BE2C (cell line): Measurements from ENCODE around the gene SASH3. TPM values are rescaled to one million over a fixed set of nuclear protein-coding genes. Genes with fewer than 3 reads are reported as not detected.

Experiments used
- DNase-seq: peaks from one replicate; pipeline ENCODE4 v3.0.0-alpha.2; 2020
- H3K27me3 ChIP-seq: fragments of 250-450 bp; sonication (Bioruptor Pico); 2 replicates; pipeline ENCODE4 v1.5.1; 2020; ENCODE audit warnings: mild to moderate bottlenecking
- H3K36me3 ChIP-seq: fragments of 250-450 bp; sonication (Bioruptor Pico); 2 replicates; pipeline ENCODE4 v1.5.1; 2020; ENCODE audit warnings: mild to moderate bottlenecking
- H3K4me1 ChIP-seq: fragments of 250-450 bp; sonication (Bioruptor Pico); 2 replicates; pipeline ENCODE4 v1.5.1; 2020
- H3K4me3 ChIP-seq: 2 replicates; pipeline ENCODE4 v1.5.1; 2011; ENCODE audit warnings: low read depth, low read length
- H3K9me3 ChIP-seq: fragments of 250-450 bp; sonication (Bioruptor Pico); 2 replicates; pipeline ENCODE4 v1.5.1; 2020
- CTCF ChIP-seq: IDR thresholded peaks from 2 replicates; pipeline ENCODE4 v1.5.1; 2012; ENCODE audit warnings: mild to moderate bottlenecking, low read depth, low read length
- polyA plus RNA-seq: library from polyadenylated mRNA; unstranded; fragments of >200 nt; gene quantifications from one replicate; pipeline ENCODE4 v1.2.1, GENCODE V29; 2012; ENCODE audit warnings: low read depth, missing spikeins; ENCODE audit not compliant: insufficient read length, insufficient read depth

SASH3 gene
- 5.4 TPM for polyA plus RNA-seq

GRCh38 chrX:129779747-129780146 lies at the start of gene SASH3:
Gene SASH3, plus strand, starts transcription at chrX:129779949. Its CDS starts 149 bp downstream, at chrX:129780098.
- no peaks in the 10 kb centered on the region for H3K9me3 ChIP-seq
- no peak within 1 kb of the TSS for H3K4me3 ChIP-seq
- no peaks in the 10 kb centered on the region for H3K36me3 ChIP-seq
- no peak for TF ChIP-seq CTCF
- H3K27me3 ChIP-seq = no peaks in the 10 kb centered on the region
- H3K4me1 ChIP-seq = no peaks in the 10 kb centered on the region
- DNase-seq = no peak

GRCh38 chrX:129731228-129731627 lies 48.5 kb upstream of the SASH3 start:
- no peak for DNase-seq
- no peaks in the 10 kb centered on the region for H3K27me3 ChIP-seq
- H3K36me3 ChIP-seq = no peaks in the 10 kb centered on the region

GRCh38 chrX:129732857-129733256 lies 46.9 kb upstream of the SASH3 start:
- Histone ChIP-seq H3K36me3 (no peaks in the 10 kb centered on the region), H3K9me3 (no peaks in the 10 kb centered on the region), H3K4me3 (no peak overlapping the region), H3K4me1 (no peaks in the 10 kb centered on the region; the same call in 1 of the 2 replicates), H3K27me3 (no peaks in the 10 kb centered on the region)
- TF ChIP-seq CTCF = no peak
- no peak for DNase-seq

More at GRCh38 chrX:129731228-129731627, 48.5 kb upstream of the SASH3 start:
- Histone ChIP-seq H3K9me3 (no peaks in the 10 kb centered on the region), H3K4me1 (no peaks in the 10 kb centered on the region), H3K4me3 (no peak overlapping the region)
- TF ChIP-seq CTCF = no peak

- Histone ChIP-seq H3K36me3 (no peaks in the 10 kb centered on the region), H3K4me1 (no peaks in the 10 kb centered on the region; the same call in 1 of the 2 replicates), H3K4me3 (no peak overlapping the region), H3K27me3 (no peaks in the 10 kb centered on the region), H3K9me3 (no peaks in the 10 kb centered on the region)
- no peak for TF ChIP-seq CTCF
- DNase-seq = no peak
Measured at GRCh38 chrX:129733335-129733734, 46.4 kb upstream of the SASH3 start.

- H3K4me3 ChIP-seq = no peak overlapping the region
- H3K36me3 ChIP-seq = no peaks in the 10 kb centered on the region
- TF ChIP-seq CTCF = no peak
- no peaks in the 10 kb centered on the region for H3K27me3 ChIP-seq
- H3K9me3 ChIP-seq = no peaks in the 10 kb centered on the region
- no peaks in the 10 kb centered on the region; the same call in 1 of the 2 replicates for H3K4me1 ChIP-seq
- DNase-seq = no peak
Measured at GRCh38 chrX:129736491-129736890, 43.3 kb upstream of the SASH3 start.

GRCh38 chrX:129737916-129738315 lies 41.8 kb upstream of the SASH3 start:
- no peaks in the 10 kb centered on the region for H3K27me3 ChIP-seq
- no peaks in the 10 kb centered on the region; the same call in 1 of the 2 replicates for H3K4me1 ChIP-seq
- no peak for TF ChIP-seq CTCF
- no peak overlapping the region for H3K4me3 ChIP-seq
- DNase-seq = no peak
- no peaks in the 10 kb centered on the region for H3K9me3 ChIP-seq
- H3K36me3 ChIP-seq = no peaks in the 10 kb centered on the region
